Mucosa of stomach (tissue), 1 donor: ENCODE results near the gene DTNB.

ENCODE experiments used
- H3K27me3 ChIP-seq: one replicate; pipeline ENCODE4 v1.7.0; 2013; ENCODE audit warnings: mild to moderate bottlenecking, low read length; ENCODE audit not compliant: control insufficient read depth, insufficient read depth
- H3K36me3 ChIP-seq: one replicate; pipeline ENCODE4 v1.7.0; 2013; ENCODE audit warnings: low read length; ENCODE audit not compliant: control insufficient read depth, insufficient read depth
- H3K4me1 ChIP-seq: one replicate; pipeline ENCODE4 v1.7.0; 2013; ENCODE audit warnings: mild to moderate bottlenecking, low read length; ENCODE audit not compliant: control insufficient read depth, insufficient read depth
- H3K4me3 ChIP-seq: one replicate; pipeline ENCODE4 v1.7.0; 2013; ENCODE audit warnings: low read length
- H3K9ac ChIP-seq: one replicate; pipeline ENCODE4 v1.7.0; 2013; ENCODE audit warnings: mild to moderate bottlenecking, low read length, moderate library complexity
- H3K9me3 ChIP-seq: one replicate; pipeline ENCODE4 v1.7.0; 2013; ENCODE audit warnings: mild to moderate bottlenecking, low read length, moderate library complexity; ENCODE audit not compliant: control insufficient read depth
- donor health status: Pancreatic carcinoma.

DTNB gene

DNA sequence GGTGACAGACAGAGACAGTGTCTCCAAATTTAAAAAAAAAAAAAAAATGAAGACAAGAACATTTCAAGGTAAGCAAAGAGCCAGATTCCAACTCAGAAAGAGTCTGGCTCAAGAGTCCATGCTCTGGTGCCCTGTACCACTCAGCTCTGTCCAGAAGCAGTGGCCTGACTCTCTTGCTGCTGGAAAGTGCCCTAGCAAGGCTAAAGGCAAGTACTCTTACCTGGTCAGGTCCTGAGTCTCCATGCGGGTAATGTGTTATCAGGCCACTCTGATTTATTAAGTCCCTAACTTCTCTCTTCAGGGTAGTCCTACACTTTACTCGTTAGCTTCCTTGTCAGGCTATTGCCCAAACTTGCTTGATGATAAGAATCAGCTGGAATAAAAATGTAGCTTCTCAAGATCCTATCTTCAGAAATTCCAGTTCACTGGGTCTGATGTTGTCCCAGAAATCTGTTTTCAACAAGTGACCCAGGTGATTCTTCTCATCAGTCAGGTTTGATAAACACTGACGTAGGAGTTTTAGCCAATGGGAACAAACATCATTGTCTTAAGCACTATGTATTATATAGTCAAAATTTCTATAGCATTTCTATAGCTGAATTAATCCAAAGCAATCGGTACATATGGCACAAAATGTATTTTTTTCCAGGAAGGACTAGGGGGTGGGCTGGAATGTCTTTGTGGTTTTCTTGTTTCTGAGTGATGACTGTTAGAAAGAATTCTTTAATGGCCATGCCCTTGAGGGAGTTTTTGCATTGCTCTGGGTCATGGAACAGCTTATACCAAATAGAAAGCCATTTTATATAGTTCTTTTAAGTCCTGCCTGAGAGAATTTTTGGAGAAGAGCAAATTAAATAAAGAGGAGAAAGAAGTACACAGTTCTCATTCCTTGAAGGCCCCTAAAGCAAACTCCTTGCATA lies 191.7 kb downstream of the DTNB start:
- peaks cover 3% of the 10 kb centered on the region for H3K27me3 ChIP-seq
- H3K9ac ChIP-seq: no peak overlapping the region
- no peak overlapping the region for H3K4me3 ChIP-seq
- no peaks in the 10 kb centered on the region for H3K36me3 ChIP-seq
- no peaks in the 10 kb centered on the region for H3K4me1 ChIP-seq
- H3K9me3 ChIP-seq: no peaks in the 10 kb centered on the region

DNA sequence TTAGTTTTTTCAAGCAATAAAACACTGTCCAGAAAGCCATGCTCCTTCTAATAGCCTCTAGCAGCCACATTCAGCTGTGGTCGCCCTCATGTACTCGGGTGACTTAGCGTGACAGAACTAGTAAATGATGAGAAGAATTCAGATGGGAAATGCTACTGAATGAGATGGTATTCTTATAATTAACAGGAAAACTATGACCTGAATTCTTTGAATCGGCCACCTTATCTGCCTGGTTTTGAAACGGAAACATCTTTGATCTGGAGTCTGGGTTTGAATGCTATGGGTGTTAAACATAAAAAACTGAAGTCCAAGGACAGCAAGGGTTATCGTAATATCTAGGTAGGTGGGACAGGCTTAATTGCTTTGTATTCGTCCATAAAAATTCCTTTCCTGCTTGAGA lies 192.8 kb downstream of the DTNB start:
- Histone ChIP-seq H3K9me3 (no peaks in the 10 kb centered on the region), H3K4me1 (no peaks in the 10 kb centered on the region), H3K4me3 (no peak overlapping the region), H3K27me3 (peaks cover 3% of the 10 kb centered on the region), H3K9ac (no peak overlapping the region), H3K36me3 (no peaks in the 10 kb centered on the region)

DNA sequence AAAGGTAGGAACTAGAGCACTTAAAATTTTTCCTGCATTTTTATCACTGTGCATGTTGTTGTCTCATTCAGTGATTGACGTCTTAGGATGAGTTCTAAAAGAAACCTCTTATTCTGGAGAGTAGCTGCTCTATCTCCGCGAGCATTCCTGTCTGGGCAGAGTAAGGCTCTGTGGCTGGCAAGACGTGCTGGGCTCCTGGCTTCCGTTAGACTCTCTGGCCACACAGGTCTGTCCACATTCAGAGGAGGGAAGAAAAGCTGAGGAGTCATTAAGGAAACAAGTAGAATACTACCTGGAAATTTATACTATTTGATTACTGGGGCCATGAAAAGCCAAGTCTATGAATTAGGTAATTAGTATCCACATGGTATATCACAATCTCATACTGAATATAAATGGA lies 193.6 kb downstream of the DTNB start:
- no peak overlapping the region for H3K4me3 ChIP-seq
- no peaks in the 10 kb centered on the region for H3K4me1 ChIP-seq
- peaks cover 3% of the 10 kb centered on the region for H3K27me3 ChIP-seq
- H3K9ac ChIP-seq: no peak overlapping the region
- H3K36me3 ChIP-seq: no peaks in the 10 kb centered on the region
- no peaks in the 10 kb centered on the region for H3K9me3 ChIP-seq

DNA sequence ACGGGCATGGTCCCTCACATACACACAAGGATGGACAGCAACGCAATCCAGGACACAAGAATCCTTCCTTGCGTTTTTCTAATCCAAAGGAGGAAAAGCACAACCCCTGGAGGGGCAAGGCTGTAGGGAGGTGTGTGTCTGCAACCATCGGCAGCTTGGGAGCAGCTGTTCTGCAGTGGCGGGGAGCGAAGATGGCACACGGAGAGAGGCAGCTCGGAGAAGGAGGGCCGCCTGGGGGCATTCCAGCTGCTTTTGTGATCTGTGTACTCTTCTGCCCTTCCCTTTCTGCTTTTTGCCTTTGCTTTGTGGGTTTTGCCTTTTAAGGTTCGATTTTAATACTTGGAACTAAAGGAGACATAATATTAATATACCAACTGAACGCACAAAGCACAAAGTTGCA lies 194.6 kb downstream of the DTNB start:
- Histone ChIP-seq H3K4me3 (no peak overlapping the region), H3K9me3 (no peaks in the 10 kb centered on the region), H3K27me3 (no peaks in the 10 kb centered on the region), H3K36me3 (no peaks in the 10 kb centered on the region), H3K9ac (no peak overlapping the region), H3K4me1 (no peaks in the 10 kb centered on the region)

DNA sequence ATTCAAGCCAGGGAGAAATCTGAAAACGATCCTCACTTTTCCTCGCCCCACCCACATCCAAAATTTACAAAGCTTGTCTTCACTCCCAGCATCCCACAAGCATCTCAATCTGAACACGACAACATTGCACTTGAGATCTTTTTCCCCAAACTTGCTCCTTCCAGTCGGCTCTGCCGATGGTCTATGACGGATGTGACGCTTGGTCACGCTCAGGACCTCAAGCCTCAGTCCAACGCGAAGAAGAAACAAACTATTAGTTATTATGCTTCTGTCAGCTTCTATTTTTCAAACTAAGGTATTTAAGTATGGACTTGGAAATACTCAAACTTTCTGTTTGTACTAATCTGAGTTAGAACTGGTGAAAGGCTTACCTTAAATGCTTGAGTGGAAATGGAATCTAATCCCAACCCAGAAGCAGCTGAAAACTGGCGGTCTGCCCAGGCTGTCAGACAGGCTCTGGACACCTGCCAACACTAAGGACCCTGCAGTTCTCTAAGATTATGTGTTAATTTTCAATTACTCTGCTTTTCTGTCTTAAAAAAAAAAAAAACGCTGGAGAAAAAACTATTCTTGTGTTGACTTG lies 199.5 kb downstream of the DTNB start:
- Histone ChIP-seq H3K9ac (no peak overlapping the region), H3K4me3 (no peak overlapping the region), H3K36me3 (no peaks in the 10 kb centered on the region), H3K27me3 (no peaks in the 10 kb centered on the region), H3K9me3 (no peaks in the 10 kb centered on the region), H3K4me1 (no peaks in the 10 kb centered on the region)

DNA sequence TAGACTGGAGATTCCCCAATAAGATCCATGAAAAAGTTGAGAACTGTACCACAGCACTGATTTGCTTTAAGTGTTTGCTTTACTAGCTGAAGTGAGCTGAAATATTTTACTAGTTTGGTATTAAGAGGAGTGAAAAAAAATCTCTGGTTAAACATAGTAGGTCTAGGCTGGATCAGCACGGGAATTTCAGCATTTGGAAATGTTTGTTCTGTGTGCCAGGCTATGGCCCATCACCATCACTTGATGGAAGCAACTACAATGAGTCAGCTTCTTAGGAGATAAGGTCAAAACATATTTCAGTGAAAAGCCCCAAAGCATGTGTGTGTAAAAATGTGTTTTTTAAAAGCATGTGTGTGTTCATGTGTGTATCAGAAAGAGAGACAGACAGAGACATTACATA lies 200.2 kb downstream of the DTNB start:
- Histone ChIP-seq H3K4me3 (no peak overlapping the region), H3K36me3 (no peaks in the 10 kb centered on the region)

DNA sequence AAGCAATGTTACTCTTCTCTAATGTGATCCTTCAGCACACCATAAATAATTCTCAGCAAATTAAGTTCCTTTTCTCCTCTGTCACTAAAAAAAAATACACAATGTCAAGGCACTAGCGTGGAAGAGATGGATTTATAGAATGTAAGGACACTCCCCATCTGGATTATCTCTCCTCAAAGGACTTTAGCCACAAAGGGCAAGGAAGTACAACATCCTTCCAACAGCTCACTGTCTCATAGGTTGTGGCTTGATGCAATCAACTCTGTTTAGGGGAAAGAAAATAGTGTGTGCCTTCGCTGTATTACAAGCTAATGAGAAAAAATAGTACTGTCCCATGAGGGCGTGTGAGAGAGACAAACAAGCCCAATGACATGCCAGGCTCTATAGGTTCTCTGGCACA lies 202.6 kb downstream of the DTNB start:
- H3K4me1 ChIP-seq: no peaks in the 10 kb centered on the region
- H3K9me3 ChIP-seq: no peaks in the 10 kb centered on the region
- H3K36me3 ChIP-seq: no peaks in the 10 kb centered on the region
- no peak overlapping the region for H3K4me3 ChIP-seq
- H3K27me3 ChIP-seq: no peaks in the 10 kb centered on the region
- H3K9ac ChIP-seq: no peak overlapping the region

More for the DNA sequence above, 200.2 kb downstream of the DTNB start:
- Histone ChIP-seq H3K9me3 (no peaks in the 10 kb centered on the region), H3K27me3 (no peaks in the 10 kb centered on the region), H3K4me1 (no peaks in the 10 kb centered on the region), H3K9ac (no peak overlapping the region)

DNA sequence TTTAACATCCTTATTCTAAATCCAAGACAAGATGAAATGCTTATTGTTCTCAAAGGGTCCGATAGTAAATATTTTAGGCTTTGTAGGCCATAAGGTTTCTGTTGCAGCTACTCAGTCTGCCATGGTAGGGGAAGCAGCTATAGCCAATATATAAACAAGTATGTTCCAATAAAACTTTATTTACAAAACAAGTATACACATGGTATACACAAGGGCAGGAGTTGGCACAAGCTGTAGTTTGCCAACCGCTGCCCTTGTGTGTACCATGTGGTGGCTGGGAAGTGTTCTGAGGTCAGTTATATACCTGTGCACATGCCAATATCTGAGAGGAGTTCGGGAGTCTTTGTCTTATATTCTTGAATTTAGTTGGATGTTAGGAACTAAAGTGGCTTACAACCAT lies 205.6 kb downstream of the DTNB start:
- Histone ChIP-seq H3K9ac (no peak overlapping the region), H3K36me3 (no peaks in the 10 kb centered on the region), H3K9me3 (no peaks in the 10 kb centered on the region), H3K4me1 (no peaks in the 10 kb centered on the region), H3K27me3 (no peaks in the 10 kb centered on the region), H3K4me3 (no peak overlapping the region)

DNA sequence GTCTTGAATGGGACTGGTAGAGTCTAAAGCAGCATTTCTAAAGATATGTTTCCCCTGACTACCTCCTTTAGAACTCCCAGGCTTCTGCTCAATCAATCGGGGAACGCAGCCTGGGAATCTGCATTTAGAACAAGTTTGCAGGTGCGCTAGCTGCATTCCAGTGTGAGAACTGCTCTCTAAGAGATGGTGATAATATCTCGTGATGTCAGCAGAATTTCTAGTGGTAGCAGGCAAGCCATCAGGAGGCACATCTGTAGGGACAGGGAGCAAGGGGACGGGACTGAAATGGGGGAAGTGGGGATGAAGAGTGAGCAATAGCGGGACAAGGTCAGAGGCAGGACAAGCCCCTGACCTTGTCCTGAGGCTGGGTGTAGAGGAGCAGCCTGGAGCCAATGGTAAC lies 211.4 kb downstream of the DTNB start:
- H3K36me3 ChIP-seq: no peaks in the 10 kb centered on the region
- no peak overlapping the region for H3K9ac ChIP-seq
- no peak overlapping the region for H3K4me3 ChIP-seq

DNA sequence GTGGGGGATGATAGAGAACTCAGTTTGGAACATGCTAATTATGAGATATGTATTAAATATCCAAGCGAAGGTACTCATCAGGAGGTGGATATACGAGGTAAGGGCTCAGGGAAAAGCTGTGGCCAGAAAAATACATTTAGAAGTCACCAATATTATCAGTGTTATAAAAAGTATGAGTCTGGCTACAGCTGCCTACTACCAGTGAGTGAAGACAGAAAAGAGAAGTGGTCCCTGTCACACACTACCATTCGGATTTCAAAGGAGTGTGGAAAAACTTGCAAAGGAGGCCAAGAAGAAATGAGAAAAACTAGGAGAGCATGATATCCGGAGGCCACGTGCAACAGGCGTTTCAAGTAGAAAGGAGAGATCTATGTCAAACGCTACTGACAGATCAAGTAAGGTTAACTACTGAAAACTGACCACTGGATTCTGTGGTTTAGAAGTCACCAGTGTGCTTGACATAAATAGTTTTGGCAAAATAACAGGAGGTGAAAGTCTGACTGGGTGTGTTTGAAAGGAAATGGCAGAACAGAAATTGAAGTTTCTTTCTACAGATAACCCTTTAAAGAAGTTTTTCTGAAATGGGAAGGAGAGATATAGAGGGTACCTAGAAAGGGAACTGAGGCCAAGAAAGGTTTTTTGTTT lies 213.0 kb downstream of the DTNB start:
- H3K4me1 ChIP-seq: peaks cover 4% of the 10 kb centered on the region
- no peaks in the 10 kb centered on the region for H3K9me3 ChIP-seq
- no peak overlapping the region for H3K9ac ChIP-seq
- no peaks in the 10 kb centered on the region for H3K27me3 ChIP-seq
- no peaks in the 10 kb centered on the region for H3K36me3 ChIP-seq
- H3K4me3 ChIP-seq: no peak overlapping the region

More for the DNA sequence above, 211.4 kb downstream of the DTNB start:
- Histone ChIP-seq H3K4me1 (peaks cover 4% of the 10 kb centered on the region), H3K9me3 (no peaks in the 10 kb centered on the region), H3K27me3 (no peaks in the 10 kb centered on the region)

DNA sequence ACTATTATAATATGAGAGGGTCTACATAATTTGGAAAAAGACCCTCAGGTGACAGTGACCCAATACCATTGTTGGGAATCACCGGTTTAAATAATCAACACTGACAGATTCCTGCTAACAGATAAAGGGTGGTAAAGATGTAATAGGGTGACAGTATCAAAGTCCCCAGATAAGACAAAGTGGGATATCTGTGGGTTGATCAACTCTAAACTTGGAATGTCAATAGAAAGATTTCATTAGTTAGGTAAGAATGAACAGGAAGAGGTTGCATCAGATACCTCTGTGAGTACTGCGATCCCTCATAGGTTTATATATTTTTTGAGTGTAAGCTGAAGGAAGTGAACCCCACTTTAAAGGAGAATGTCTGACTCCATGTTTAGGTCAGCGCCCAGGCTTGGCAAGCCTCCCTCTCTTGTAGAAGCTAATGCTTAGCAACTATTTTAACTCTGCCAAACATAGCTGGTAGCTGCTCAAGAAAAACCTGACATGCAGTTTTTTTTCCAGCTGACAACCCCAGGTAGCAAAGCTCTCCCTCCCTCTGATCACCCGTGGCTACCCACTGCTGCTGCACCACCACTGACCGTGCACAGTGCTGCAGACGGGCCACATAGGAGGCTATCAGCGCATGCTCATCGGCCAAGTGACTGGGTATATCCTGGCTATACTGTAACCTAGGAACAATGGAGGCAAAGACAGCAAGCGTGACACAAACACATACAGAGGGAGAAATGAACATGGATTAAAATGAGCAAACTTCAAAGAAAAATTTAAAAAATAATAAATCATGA lies 218.4 kb downstream of the DTNB start:
- Histone ChIP-seq H3K9me3 (no peaks in the 10 kb centered on the region), H3K27me3 (no peaks in the 10 kb centered on the region)

More for the DNA sequence above, 218.4 kb downstream of the DTNB start:
- Histone ChIP-seq H3K36me3 (no peaks in the 10 kb centered on the region), H3K4me3 (no peak overlapping the region), H3K9ac (no peak overlapping the region), H3K4me1 (no peaks in the 10 kb centered on the region)
